ENCODE measurements around the gene SKAP1. TPM values are rescaled to one million over a fixed set of nuclear protein-coding genes. Genes with fewer than 3 reads are reported as not detected.

SKAP1 gene
- polyA plus RNA-seq, 3 donors = 0.13 to 1.0 (median 0.52) TPM

DNA sequence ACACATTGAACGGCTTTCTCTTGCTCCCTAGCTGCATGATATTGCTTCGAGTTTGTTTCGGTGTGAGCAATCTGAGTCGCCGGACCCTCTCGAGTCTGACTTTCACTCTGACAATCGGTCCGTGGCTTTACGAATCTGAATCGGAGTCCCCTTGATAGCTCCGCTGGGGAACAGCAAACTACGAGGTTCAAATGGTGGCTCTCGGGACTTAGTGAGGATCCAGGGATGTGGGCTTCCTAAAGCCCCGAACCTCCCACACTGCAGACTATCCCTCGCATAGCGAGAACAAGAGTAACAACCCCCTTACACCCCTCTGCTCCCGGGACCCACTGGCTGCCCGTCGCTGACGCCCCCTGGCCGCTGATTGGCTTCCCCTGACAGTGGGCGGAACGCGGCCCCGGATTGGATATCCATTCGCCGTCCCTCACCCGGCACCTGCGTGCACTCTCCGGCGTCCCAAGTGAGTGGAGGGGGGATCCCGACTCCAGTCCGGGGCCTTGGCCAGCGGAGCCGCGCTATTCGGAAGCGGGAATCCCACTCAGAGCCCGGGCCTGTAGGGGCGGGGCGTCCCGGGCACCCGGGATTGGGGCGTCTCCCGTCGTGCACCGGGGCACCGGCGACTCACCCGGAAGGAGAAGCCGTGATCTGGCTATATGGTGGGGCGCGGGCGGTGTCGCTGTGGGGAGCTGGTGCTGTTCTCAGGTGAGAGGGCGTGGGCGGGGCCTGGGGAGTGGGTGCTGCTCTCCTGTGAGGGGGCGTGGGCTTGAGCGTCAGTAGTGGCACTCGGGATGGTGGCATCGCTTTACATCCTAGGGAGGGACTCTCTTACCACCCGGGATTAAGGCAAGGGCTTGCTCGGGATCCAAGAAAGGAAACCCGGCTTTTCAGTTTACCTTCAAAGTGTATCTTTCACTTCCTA is 322.6 kb downstream of the SKAP1 start, which contains the start of gene SNX11:
SNX11 (plus strand) TSS at position 630 of the 919 bp plus-strand sequence. CDS start 4,278 bp downstream, outside the sequence.
- Histone ChIP-seq H3K9me3 (replicated peaks in 1 of 2; ENCODE audit: control insufficient read depth in 1 of 2, insufficient read depth in 1 of 2, low read length in 2 of 2) (peaks cover 0 to 6% of the 10 kb centered on the region in 2 donors), H2AFZ (ENCODE audit: insufficient read depth, low read depth, low read length, poor library complexity, severe bottlenecking) (peak within 1 kb of the TSS; percentile 90), H3K4me1 (ENCODE audit: control insufficient read depth in 1 of 2, insufficient read depth in 2 of 2, low read length in 2 of 2) (peaks cover 67 to 79% of the 10 kb centered on the region in 2 donors), H3K4me2 (replicated peaks; ENCODE audit: extremely low read depth, low read length, poor library complexity, severe bottlenecking) (peak within 1 kb of the TSS; percentile 91), H3K27me3 (ENCODE audit: control insufficient read depth in 2 of 2, insufficient read depth in 2 of 2, low read length in 2 of 2) (no peaks in the 10 kb centered on the region), H3K27ac (ENCODE audit: low read depth in 1 of 2, low read length in 2 of 2) (peak within 1 kb of the TSS; percentile 76 to 94), H4K20me1 (ENCODE audit: insufficient read depth, low read length) (peaks cover 17% of the 10 kb centered on the region), H3K79me2 (ENCODE audit: insufficient read depth, low read length) (peaks cover 53% of the 10 kb centered on the region), H3K9ac (ENCODE audit: insufficient read depth, low read length, poor library complexity, severe bottlenecking) (peak within 1 kb of the TSS; percentile 90), H3K4me3 (replicated peaks in 1 of 3; ENCODE audit: low read depth in 2 of 3, low read length in 3 of 3) (peak within 1 kb of the TSS; percentile 75 to 98 (median 87)), H3K36me3 (replicated peaks in 1 of 2; ENCODE audit: control insufficient read depth in 1 of 2, insufficient read depth in 2 of 2, low read length in 2 of 2) (no peaks in the 10 kb centered on the region)
- peak; percentile 63 to 80 (median 73) for DNase-seq
- 0% methylated on average over 52 of the region's 64 CpGs for WGBS (ENCODE audit: insufficient coverage)
- intact Hi-C loops (cut with micrococcal nuclease) = loop anchor here in 1 of 2 donors (10.0 kb wide), 1 partner anchor 133 kb away; the partner anchor contains the start of gene CDK5RAP3
- TF ChIP-seq CTCF (IDR thresholded peaks at IDR 0.05) = no peak
- Mint-ChIP-seq H3K4me3 (peak within 1 kb of the TSS; percentile 98 to 99), H3K4me1 (peaks cover 72% of the 10 kb centered on the region), H3K36me3 (peaks cover 8 to 14% of the 10 kb centered on the region in 2 donors), H3K27me3 (ENCODE audit: low read depth in 3 of 3) (peaks cover 0 to 5% (median 0%) of the 10 kb centered on the region in 3 donors), H3K9me3 (peaks cover 0 to 9% (median 6%) of the 10 kb centered on the region in 7 donors), H3K27ac (peak within 1 kb of the TSS; percentile 88 to 97 (median 94))

- Mint-ChIP-seq H3K4me3 (peak overlapping the region; percentile 98 to 99), H3K4me1 (peaks cover 72% of the 10 kb centered on the region), H3K27me3 (ENCODE audit: low read depth in 3 of 3) (peaks cover 0 to 9% (median 0%) of the 10 kb centered on the region in 3 donors), H3K9me3 (peaks cover 0 to 9% (median 7%) of the 10 kb centered on the region in 7 donors), H3K27ac (peak overlapping the region; percentile 88 to 97 (median 94)), H3K36me3 (peaks cover 3 to 8% of the 10 kb centered on the region in 2 donors)
- Histone ChIP-seq H3K4me3 (replicated peaks in 1 of 3; ENCODE audit: low read depth in 2 of 3, low read length in 3 of 3) (peak overlapping the region; percentile 75 to 98 (median 87)), H2AFZ (ENCODE audit: insufficient read depth, low read depth, low read length, poor library complexity, severe bottlenecking) (peak overlapping the region; percentile 90), H3K9ac (ENCODE audit: insufficient read depth, low read length, poor library complexity, severe bottlenecking) (peak overlapping the region; percentile 90), H3K27ac (ENCODE audit: low read depth in 1 of 2, low read length in 2 of 2) (peak overlapping the region; percentile 76 to 94), H3K79me2 (ENCODE audit: insufficient read depth, low read length) (peaks cover 47% of the 10 kb centered on the region), H3K27me3 (ENCODE audit: control insufficient read depth in 2 of 2, insufficient read depth in 2 of 2, low read length in 2 of 2) (no peaks in the 10 kb centered on the region), H4K20me1 (ENCODE audit: insufficient read depth, low read length) (peaks cover 17% of the 10 kb centered on the region), H3K4me2 (replicated peaks; ENCODE audit: extremely low read depth, low read length, poor library complexity, severe bottlenecking) (peak overlapping the region; percentile 91), H3K36me3 (replicated peaks in 1 of 2; ENCODE audit: control insufficient read depth in 1 of 2, insufficient read depth in 2 of 2, low read length in 2 of 2) (no peaks in the 10 kb centered on the region), H3K9me3 (replicated peaks in 1 of 2; ENCODE audit: control insufficient read depth in 1 of 2, insufficient read depth in 1 of 2, low read length in 2 of 2) (peaks cover 0 to 6% of the 10 kb centered on the region in 2 donors), H3K4me1 (ENCODE audit: control insufficient read depth in 1 of 2, insufficient read depth in 2 of 2, low read length in 2 of 2) (peaks cover 67 to 79% of the 10 kb centered on the region in 2 donors)
- TF ChIP-seq CTCF (IDR thresholded peaks at IDR 0.05) = no peak
- WGBS (ENCODE audit: insufficient coverage) = 51% methylated on average over 6 of the region's 13 CpGs
- intact Hi-C loops (cut with micrococcal nuclease) = loop anchor here in 1 of 2 donors (10.0 kb wide), 1 partner anchor 132 kb away; the partner anchor contains the start of gene CDK5RAP3
- no peak for DNase-seq
These were observed 323.2 kb downstream of the SKAP1 start for GRCh38 chr17:48106802-48107136.
